Ectodermal cell (in vitro differentiated cells): ENCODE measurements around the gene SIL1.

ENCODE experiments used
- H3K27ac ChIP-seq: 2 replicates; pipeline ENCODE4 v1.7.0; 2013; ENCODE audit warnings: mild to moderate bottlenecking, low read depth, low read length; ENCODE audit not compliant: insufficient read depth, poor library complexity, severe bottlenecking
- H3K27me3 ChIP-seq: 2 replicates; pipeline ENCODE4 v1.7.0; 2013; ENCODE audit warnings: mild to moderate bottlenecking, low read length; ENCODE audit not compliant: insufficient read depth, control insufficient read depth, poor library complexity, severe bottlenecking
- H3K36me3 ChIP-seq: one replicate; pipeline ENCODE4 v1.7.0; 2013; ENCODE audit warnings: low read length; ENCODE audit not compliant: control insufficient read depth, insufficient read depth
- H3K4me1 ChIP-seq: one replicate; pipeline ENCODE4 v1.7.0; 2013; ENCODE audit warnings: low read length; ENCODE audit not compliant: control insufficient read depth, insufficient read depth
- H3K4me3 ChIP-seq: 2 replicates; pipeline ENCODE4 v1.7.0; 2013; ENCODE audit warnings: low read depth, low read length, control low read depth; ENCODE audit not compliant: insufficient read depth
- H3K9me3 ChIP-seq: 2 replicates; pipeline ENCODE4 v1.7.0; 2013; ENCODE audit warnings: mild to moderate bottlenecking, low read length, moderate library complexity; ENCODE audit not compliant: control insufficient read depth
- WGBS, 2 experiments: methylation state at CpG; one replicate each; pipeline ENCODE4 v1.1.7; 2013; ENCODE audit warnings: missing lambda C conversion rate in 2 of 2; 5-methylcytosine and 5-hydroxymethylcytosine counted together

The SIL1 gene

GRCh38 chr5:138898742-138899141, 299.4 kb downstream of the SIL1 start:
- WGBS, 2 experiments: 90 to 100% methylated on average over 2 of the region's 2 CpGs

GRCh38 chr5:138898299-138898698, 299.9 kb downstream of the SIL1 start:
- Histone ChIP-seq H3K4me3 (no peak overlapping the region), H3K27me3 (no peaks in the 10 kb centered on the region), H3K4me1 (no peaks in the 10 kb centered on the region), H3K9me3 (no peaks in the 10 kb centered on the region), H3K36me3 (no peaks in the 10 kb centered on the region), H3K27ac (no peak overlapping the region)
- WGBS, 2 experiments: 91 to 100% methylated on average over 1 of the region's 1 CpG

More at GRCh38 chr5:138898742-138899141, 299.4 kb downstream of the SIL1 start:
- Histone ChIP-seq H3K36me3 (no peaks in the 10 kb centered on the region), H3K27me3 (no peaks in the 10 kb centered on the region), H3K4me1 (no peaks in the 10 kb centered on the region), H3K4me3 (no peak overlapping the region), H3K9me3 (no peaks in the 10 kb centered on the region), H3K27ac (no peak overlapping the region)
